Measurements from ENCODE around the gene PNP.
"Not testable (repeated sequence)": the region's sequence is repeated elsewhere in the genome, so short reads cannot be mapped to it uniquely, and the experiment has no call there.

The PNP gene

DNA sequence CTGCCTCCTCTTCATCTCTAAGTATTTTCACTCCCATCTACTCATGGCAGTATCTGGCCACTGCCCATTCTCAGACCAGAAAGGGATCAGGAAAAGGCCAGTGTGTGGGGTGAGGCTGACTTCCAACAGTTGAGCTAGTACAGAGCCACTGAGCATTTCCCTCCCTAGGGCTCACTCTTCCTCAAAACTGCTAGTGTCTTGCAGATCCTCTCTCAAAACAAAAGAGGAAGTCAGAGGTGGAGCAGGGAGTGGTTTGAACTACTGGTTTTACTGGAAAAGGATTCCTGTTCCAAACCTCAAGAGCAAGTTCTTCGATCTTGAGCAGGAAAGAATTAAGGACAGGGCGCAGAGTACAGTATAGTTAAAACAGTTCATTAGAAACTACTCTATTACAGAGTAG is 24.4 kb downstream of the PNP start:
- no peak for DNase-seq

DNA sequence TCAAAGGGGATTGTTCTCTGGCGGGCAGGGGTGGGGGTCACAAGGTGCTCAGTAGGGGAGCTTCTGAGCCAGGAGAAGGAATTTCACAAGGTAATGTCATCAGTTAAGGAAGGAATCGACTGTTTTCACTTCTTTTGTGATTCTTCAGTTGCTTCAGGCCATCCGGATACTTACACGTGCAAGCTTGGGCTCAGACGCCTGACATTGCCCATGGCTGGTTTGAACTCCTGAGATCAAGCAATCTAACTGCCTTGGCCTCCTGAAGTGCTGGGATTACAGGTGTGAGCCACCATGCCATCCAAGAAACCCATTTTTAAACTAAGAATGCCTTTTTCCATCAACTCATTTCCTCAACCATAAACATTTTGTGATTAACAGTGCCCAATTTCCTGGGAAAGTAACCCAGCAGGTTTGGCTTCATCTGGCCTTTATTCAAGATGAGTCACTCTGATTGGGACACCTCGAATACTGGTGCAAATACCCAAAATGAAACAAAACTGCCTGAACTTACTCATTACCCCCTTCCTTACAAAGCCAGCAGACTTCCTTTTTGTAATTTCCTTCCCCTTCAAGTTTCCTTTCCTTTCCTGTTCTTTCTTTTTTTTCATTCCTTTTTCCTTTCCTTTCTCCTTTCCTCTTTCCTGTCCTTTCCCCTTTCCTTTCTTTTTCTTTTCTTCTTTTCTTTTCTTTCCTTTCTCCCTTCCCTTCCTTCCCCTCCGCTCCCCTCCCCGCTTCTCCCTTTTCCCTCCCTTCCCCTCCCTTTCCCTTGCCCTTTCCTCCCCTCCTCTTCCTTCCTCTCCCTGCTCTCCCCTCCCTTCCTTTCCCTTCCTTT is 25.9 kb downstream of the PNP start:
- DNase-seq: no peak

DNA sequence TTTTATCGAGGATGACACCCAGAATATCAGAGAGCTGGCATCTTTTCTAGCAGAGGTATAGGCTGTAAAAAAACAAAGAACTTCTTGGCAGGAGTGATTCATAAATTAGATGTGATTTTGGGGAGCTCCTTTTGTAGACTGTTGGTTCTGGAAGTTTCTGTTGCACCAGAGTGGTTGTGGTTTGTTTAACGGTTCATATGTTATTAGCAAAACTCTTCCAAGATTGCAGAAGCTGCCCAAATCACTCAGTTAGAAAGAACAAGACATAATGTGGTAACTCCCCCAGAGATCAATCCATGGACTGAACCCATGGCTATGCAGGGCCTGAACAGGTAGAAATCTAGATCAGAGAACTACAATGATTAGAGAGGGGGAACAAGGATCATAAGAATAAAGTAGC is 29.4 kb downstream of the PNP start:
- DNase-seq: no peak

DNA sequence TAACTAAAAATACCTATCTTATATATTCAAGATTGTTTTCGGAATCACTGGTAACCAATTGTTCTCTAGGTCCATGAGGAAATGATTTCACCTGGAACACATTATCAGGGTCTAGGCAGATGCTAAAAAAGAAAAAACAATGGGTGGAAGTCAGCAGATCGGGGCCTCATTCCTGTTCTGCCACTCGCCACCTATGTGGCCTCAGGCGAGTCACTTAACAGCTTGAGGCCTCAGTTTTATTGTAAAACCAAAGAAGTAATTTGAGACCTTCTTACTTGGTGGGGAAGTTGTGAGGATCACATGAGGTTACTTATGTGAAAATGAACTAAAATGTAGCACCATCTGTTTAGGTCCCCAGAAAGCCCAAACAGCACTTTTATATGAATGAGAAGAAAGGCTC is 29.9 kb downstream of the PNP start:
- DNase-seq: no peak

- DNase-seq: no peak
Observed at GRCh38 chr14:20499881-20500280, 30.7 kb downstream of the PNP start.

- DNase-seq: no peak
Observed at GRCh38 chr14:20501346-20501745, 32.1 kb downstream of the PNP start.

DNA sequence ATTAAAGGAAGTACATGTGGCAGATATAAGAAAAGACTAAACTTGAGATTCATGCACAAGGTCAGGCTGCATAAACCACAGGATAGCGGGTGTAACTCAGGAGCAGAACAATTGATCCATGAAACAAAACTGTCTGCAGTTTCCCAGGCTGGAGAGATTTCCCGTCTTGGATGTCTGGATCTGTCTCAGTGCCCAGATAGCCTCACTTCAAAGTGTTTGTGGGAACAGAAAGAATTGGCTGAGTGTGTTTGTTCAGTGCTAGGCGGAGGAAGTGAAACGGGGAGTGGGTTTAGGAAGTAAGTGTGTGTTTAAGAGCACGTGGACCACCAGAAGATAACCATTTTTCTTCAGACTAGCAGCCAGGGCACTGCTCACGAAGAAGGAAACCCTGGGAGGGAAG is 34.7 kb downstream of the PNP start:
- DNase-seq: no peak

GRCh38 chr14:20506276-20506675 is 37.1 kb downstream of the PNP start:
- not testable (repeated sequence) for DNase-seq

GRCh38 chr14:20506752-20507151 is 37.5 kb downstream of the PNP start:
- not testable (repeated sequence) for DNase-seq

DNA sequence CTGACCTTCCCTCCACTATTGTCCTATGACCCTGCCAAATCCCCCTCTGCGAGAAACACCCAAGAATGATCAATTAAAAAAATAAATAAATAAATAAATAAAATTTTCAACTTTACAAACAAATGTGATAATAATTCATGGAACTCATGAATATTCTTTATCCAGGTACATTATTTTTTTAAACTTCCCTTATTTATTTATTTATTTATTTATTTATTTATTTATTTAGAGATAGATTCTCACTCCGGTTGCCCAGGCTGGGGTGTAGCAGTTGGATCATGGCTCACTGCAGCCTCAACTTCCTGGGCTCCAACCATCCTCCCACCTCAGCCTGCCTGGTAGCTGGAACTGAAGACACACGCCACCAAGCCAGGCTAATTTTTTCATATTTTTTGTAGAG is 38.3 kb downstream of the PNP start:
- not testable (repeated sequence) for DNase-seq

DNA sequence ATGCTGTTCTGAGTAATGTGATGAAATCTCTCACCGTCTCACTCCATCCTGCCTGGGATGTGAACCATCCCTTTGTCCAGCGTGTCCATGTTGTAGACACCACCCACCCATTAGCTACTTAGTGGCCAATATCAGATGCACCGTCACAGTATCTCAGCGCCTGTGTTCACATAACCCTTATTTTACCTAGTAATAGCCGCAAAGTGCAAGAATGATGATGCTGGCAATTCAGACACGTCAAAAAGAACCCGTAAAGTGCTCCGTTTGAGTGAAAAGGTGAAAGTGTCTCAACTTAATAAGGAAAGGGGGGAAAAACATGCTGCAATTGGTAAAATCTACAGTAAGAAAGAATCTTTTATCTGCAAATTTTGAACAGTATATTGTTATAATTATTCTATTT is 39.2 kb downstream of the PNP start:
- no peak for DNase-seq

- no peak for DNase-seq
Observed at GRCh38 chr14:20512177-20512905, 43.1 kb downstream of the PNP start.

GRCh38 chr14:20515846-20516245 is 46.6 kb downstream of the PNP start:
- no peak for DNase-seq

DNA sequence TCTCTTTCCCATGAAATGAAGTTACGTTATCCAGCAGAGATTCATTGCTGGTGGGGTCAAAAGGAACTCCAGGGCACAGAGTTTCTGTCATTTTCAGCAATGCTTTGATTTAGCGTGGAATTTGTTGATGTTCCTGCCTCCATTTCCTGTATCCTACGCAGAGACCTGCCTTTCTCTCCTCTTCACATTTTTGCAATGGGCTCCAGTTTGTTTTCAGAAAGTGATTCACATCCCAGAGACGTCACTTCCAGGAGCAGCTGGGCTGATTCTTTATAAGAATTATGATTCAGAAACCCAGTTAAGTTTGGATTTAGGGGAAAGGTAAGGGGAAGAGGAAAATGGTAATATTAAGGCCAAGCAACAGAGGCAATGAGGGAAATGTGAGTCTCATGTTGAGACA is 47.7 kb downstream of the PNP start:
- DNase-seq: no peak

- no peak for DNase-seq
Observed at GRCh38 chr14:20522332-20522731, 53.1 kb downstream of the PNP start.

- DNase-seq: no peak
Observed at GRCh38 chr14:20524027-20524426, 54.8 kb downstream of the PNP start.

Measured in NCI-H1436 treated with DMSO at 0.1 percent for 48 hours (cell line).